Endothelial cell of umbilical vein (primary cell): ENCODE data around the gene PRKD1. TPM values are rescaled to one million over a fixed set of nuclear protein-coding genes. Genes with fewer than 3 reads are reported as not detected.

Experiments used
- BruUV-seq: library from RNA; stranded (reverse); fragments of 400-500 nt; replicated peaks from 2 replicates; lab custom pipeline; 2021; lab: Mats Ljungman, UMichigan
- CTCF ChIA-PET: fragments of 300-600, 350-600 bp; sonication (Branson Sonifier 250); formaldehyde crosslinking; loops from one replicate; lab custom pipeline; 2021; ENCODE audit warnings: antibody characterized with exemption, inconsistent platforms; lab: Charles Lee
- POLR2A ChIA-PET: fragments of 300-600, 350-600 bp; sonication (Branson Sonifier 250); formaldehyde crosslinking; loops from one replicate; lab custom pipeline; 2021; ENCODE audit warnings: antibody characterized with exemption, inconsistent platforms; lab: Charles Lee
- DNase-seq: peaks from one replicate; pipeline ENCODE4 v3.0.0-alpha.2; 2011; ENCODE audit warnings: low read depth, low spot score
- FAIRE-seq: peaks from 2 replicates; lab custom pipeline; 2011; peaks lifted over from hg19 to GRCh38; lab: Jason Lieb, UNC
- H2AFZ ChIP-seq: 2 replicates; pipeline ENCODE4 v1.6.0; 2012; ENCODE audit warnings: low read depth, low read length, control low read depth, inconsistent platforms
- H3K27ac ChIP-seq: 2 replicates; pipeline ENCODE4 v1.5.1; 2011; ENCODE audit warnings: low read depth, mild to moderate bottlenecking, control low read depth, low read length, moderate library complexity; ENCODE audit not compliant: insufficient read depth
- H3K27me3 ChIP-seq, 2 experiments: 2 replicates each; pipeline versions ENCODE4 v1.6.0 to v1.6.1; 2011; ENCODE audit warnings: low read length in 2 of 2, mixed read lengths in 1 of 2; ENCODE audit not compliant: control insufficient read depth in 2 of 2, insufficient read depth in 2 of 2
- H3K36me3 ChIP-seq, 2 experiments: 2 replicates in 1 of 2; 3 replicates in 1 of 2; pipeline ENCODE4 v1.5.1; 2011; ENCODE audit warnings: low read length in 2 of 2, mild to moderate bottlenecking in 1 of 2, moderate library complexity in 1 of 2; ENCODE audit not compliant: control insufficient read depth in 2 of 2, insufficient read depth in 2 of 2; ENCODE audit errors: extremely low read depth in 1 of 2
- H3K4me1 ChIP-seq: 3 replicates; pipeline ENCODE4 v1.5.1; 2011; ENCODE audit warnings: mild to moderate bottlenecking, low read length; ENCODE audit not compliant: control insufficient read depth, insufficient read depth; ENCODE audit errors: extremely low read depth
- H3K4me2 ChIP-seq: 2 replicates; pipeline ENCODE4 v1.6.1; 2011; ENCODE audit warnings: low read length, control low read depth, mixed read lengths; ENCODE audit not compliant: insufficient read depth
- H3K4me3 ChIP-seq, 3 experiments: fragments of 200-600 bp in 1 of 3; sonication (generic), shearing (Covaris generic) in 1 of 3; replicated peaks in 1 of 3; 2 replicates each; pipeline ENCODE4 v1.5.1; 2011 to 2016; ENCODE audit warnings: control low read depth in 3 of 3, low read length in 3 of 3, mild to moderate bottlenecking in 2 of 3, inconsistent platforms in 1 of 3, low read depth in 1 of 3, moderate library complexity in 1 of 3; ENCODE audit not compliant: insufficient read depth in 1 of 3
- H3K79me2 ChIP-seq: 2 replicates; pipeline ENCODE4 v1.6.0; 2012; ENCODE audit warnings: low read length, inconsistent platforms; ENCODE audit not compliant: control insufficient read depth, insufficient read depth
- H3K9ac ChIP-seq: replicated peaks from 2 replicates; pipeline ENCODE3; 2011; ENCODE audit warnings: low read length, control low read depth; ENCODE audit not compliant: insufficient read depth; ENCODE audit errors: extremely low read depth
- H3K9me1 ChIP-seq: replicated peaks from 3 replicates; pipeline ENCODE4 v1.6.0; 2011; ENCODE audit warnings: mild to moderate bottlenecking, low read length; ENCODE audit not compliant: control insufficient read depth, insufficient read depth; ENCODE audit errors: extremely low read depth
- H3K9me3 ChIP-seq: replicated peaks from 2 replicates; pipeline ENCODE4 v1.5.1; 2012; ENCODE audit warnings: low read length, inconsistent platforms; ENCODE audit not compliant: control insufficient read depth, insufficient read depth
- H4K20me1 ChIP-seq: replicated peaks from 2 replicates; pipeline ENCODE3; 2011; ENCODE audit warnings: mild to moderate bottlenecking, low read length; ENCODE audit not compliant: control insufficient read depth, insufficient read depth; ENCODE audit errors: extremely low read depth
- CTCF ChIP-seq, 2 donors: IDR thresholded peaks; 1 replicate in 1 of 2; 2 replicates in 1 of 2; pipeline ENCODE4 v1.5.1; 2011; ENCODE audit warnings: low read length in 2 of 2, mild to moderate bottlenecking in 2 of 2, moderate library complexity in 2 of 2, control low read depth in 1 of 2, inconsistent platforms in 1 of 2, low read depth in 1 of 2; ENCODE audit not compliant: insufficient read depth in 1 of 2; ENCODE audit errors: extremely low read depth in 1 of 2
- EZH2 ChIP-seq: IDR thresholded peaks from 2 replicates; pipeline ENCODE4 v1.6.1; 2012; ENCODE audit warnings: borderline replicate concordance, low read depth, mild to moderate bottlenecking, moderate library complexity, low read length, inconsistent platforms; ENCODE audit not compliant: severe bottlenecking
- FOS ChIP-seq: IDR thresholded peaks from 2 replicates; pipeline ENCODE4 v1.6.1; 2011; ENCODE audit warnings: mild to moderate bottlenecking, low read length, moderate library complexity, borderline replicate concordance; ENCODE audit not compliant: insufficient read depth
- GATA2 ChIP-seq: IDR thresholded peaks from 2 replicates; pipeline ENCODE4 v1.7.0; 2011; ENCODE audit warnings: low read depth, mild to moderate bottlenecking, moderate library complexity, mixed read lengths, low read length; ENCODE audit not compliant: insufficient read length, insufficient read depth
- JUN ChIP-seq: IDR thresholded peaks from 2 replicates; pipeline ENCODE4 v1.6.1; 2011; ENCODE audit warnings: borderline replicate concordance, low read depth; ENCODE audit not compliant: insufficient read length, insufficient read depth
- MAX ChIP-seq: IDR thresholded peaks from 2 replicates; pipeline ENCODE4 v1.6.1; 2011; ENCODE audit not compliant: insufficient read depth, insufficient read length
- MYC ChIP-seq: IDR thresholded peaks from one replicate; pipeline ENCODE4 v1.6.1; 2011; ENCODE audit warnings: mild to moderate bottlenecking, low read depth, low read length
- POLR2A ChIP-seq: IDR thresholded peaks from 2 replicates; pipeline ENCODE4 v1.6.1; 2012; ENCODE audit warnings: low read depth, mild to moderate bottlenecking, control low read depth, low read length
- POLR2AphosphoS5 ChIP-seq: IDR thresholded peaks from 2 replicates; pipeline ENCODE4 v1.6.1; 2012; ENCODE audit warnings: low read depth, mild to moderate bottlenecking, control low read depth, low read length, moderate library complexity; ENCODE audit not compliant: insufficient read depth
- dilution Hi-C: fragments of 300-500 bp; cut with MboI; formaldehyde crosslinking; loops from one replicate; pipeline ENCODE4 v1.15.0; 2019; ENCODE audit warnings: low sequenced_read_pairs; ENCODE audit not compliant: extremely low pct_ligation_motif_present
- intact Hi-C: fragments of 100-400 bp; cut with micrococcal nuclease; formaldehyde crosslinking; loops from one replicate; pipeline ENCODE4 v1.10.0; 2022
- polyA plus RNA-seq, 4 experiments: library from polyadenylated mRNA; depleted of rRNA in 3 of 4; stranded (reverse) in 3 of 4; unstranded in 1 of 4; fragments of >200 nt; gene quantifications; 2 replicates each; pipeline versions ENCODE4 v1.2.1 to v1.2.3, GENCODE V29; 2011 to 2012; ENCODE audit warnings: missing spikeins in 1 of 4
- total RNA-seq: library from RNA; stranded (reverse); gene quantifications from 2 replicates; pipeline ENCODE4 v1.2.3, GENCODE V29; 2021

Gene PRKD1
- total and polyA plus RNA-seq, 2 donors (not counting 3 experiments of a cell fraction or from before 2014, with no cell fraction given) = 3.9 to 10.9 TPM

GRCh38 chr14:29763342-29763858 is 164.2 kb downstream of the PRKD1 start:
- no peak overlapping the region for H3K4me3 ChIP-seq
- no peaks in the 10 kb centered on the region for H3K36me3 ChIP-seq
- intact Hi-C loops = no loop called here
- POLR2A ChIA-PET = no interaction called here
- H3K4me1 ChIP-seq = no peaks in the 10 kb centered on the region
- no peaks in the 10 kb centered on the region for H3K79me2 ChIP-seq
- no peaks in the 10 kb centered on the region for H3K27me3 ChIP-seq
- no peak for DNase-seq
- dilution Hi-C loops = no loop called here
- FAIRE-seq = no peak
- no peak overlapping the region for H2AFZ ChIP-seq
- H3K9me1 ChIP-seq = no peaks in the 10 kb centered on the region
- H3K9me3 ChIP-seq = no peaks in the 10 kb centered on the region
- no TSS peak for BruUV-seq
- H3K27ac ChIP-seq = no peak overlapping the region
- no peaks in the 10 kb centered on the region for H4K20me1 ChIP-seq
- TF ChIP-seq EZH2 = no peak
- no peak for TF ChIP-seq CTCF (IDR thresholded peaks at IDR 0.05; ENCODE audit: extremely low read depth in 1 of 2, insufficient read depth in 1 of 2, low read depth in 1 of 2, low read length in 2 of 2)
- TF ChIP-seq GATA2 = no peak
- TF ChIP-seq MAX = no peak
- TF ChIP-seq FOS = no peak
- TF ChIP-seq MYC = no peak
- no peak for TF ChIP-seq POLR2AphosphoS5
- TF ChIP-seq POLR2A = no peak
- no peak for TF ChIP-seq JUN
- CTCF ChIA-PET = no interaction called here
- H3K4me2 ChIP-seq = no peak overlapping the region
- H3K9ac ChIP-seq = no peak overlapping the region
